CD4-positive, alpha-beta memory T cell (primary cell): ENCODE data around the gene ATP2C2. TPM values are rescaled to one million over a fixed set of nuclear protein-coding genes. Genes with fewer than 3 reads are reported as not detected.

ENCODE experiments used
- CTCF ChIA-PET: fragments of 350-600 bp; sonication (Branson Sonifier 250); formaldehyde crosslinking; loops from one replicate; lab custom pipeline; 2021; ENCODE audit warnings: inconsistent platforms; ENCODE audit not compliant: partially characterized antibody; lab: Charles Lee
- POLR2A ChIA-PET: fragments of 350-600 bp; sonication (Branson Sonifier 250); formaldehyde crosslinking; loops from one replicate; lab custom pipeline; 2021; ENCODE audit not compliant: partially characterized antibody; lab: Charles Lee
- DNase-seq, 5 donors: peaks; one replicate each; pipeline versions ENCODE4 v3.0.0 to v3.0.0-alpha.2; 2020 to 2022; ENCODE audit warnings: mixed read lengths in 1 of 5
- H3K27ac ChIP-seq: one replicate; pipeline ENCODE4 v1.7.0; 2013; ENCODE audit warnings: low read depth, low read length
- H3K27me3 ChIP-seq: 2 replicates; pipeline ENCODE4 v1.7.0; 2013; ENCODE audit warnings: mild to moderate bottlenecking, low read length, moderate library complexity; ENCODE audit not compliant: insufficient read depth
- H3K36me3 ChIP-seq: 2 replicates; pipeline ENCODE4 v1.7.0; 2013; ENCODE audit warnings: mild to moderate bottlenecking, low read length, moderate library complexity; ENCODE audit not compliant: insufficient read depth
- H3K4me1 ChIP-seq: 2 replicates; pipeline ENCODE4 v1.7.0; 2013; ENCODE audit warnings: mild to moderate bottlenecking, low read length, moderate library complexity; ENCODE audit not compliant: insufficient read depth
- H3K4me3 ChIP-seq, 2 donors: one replicate each; pipeline ENCODE4 v1.7.0; 2013; ENCODE audit warnings: low read length in 2 of 2, mild to moderate bottlenecking in 1 of 2
- H3K9me3 ChIP-seq, 2 donors: one replicate each; pipeline ENCODE4 v1.7.0; 2013; ENCODE audit warnings: low read length in 2 of 2, control low read depth in 1 of 2; ENCODE audit not compliant: control insufficient read depth in 1 of 2
- H3K27ac Mint-ChIP-seq, 7 donors: one replicate each; pipeline ENCODE4 v1.8.0; 2020 to 2021; ENCODE audit warnings: mixed read lengths in 7 of 7, mild to moderate bottlenecking in 6 of 7, inconsistent platforms in 3 of 7, moderate library complexity in 3 of 7
- H3K27me3 Mint-ChIP-seq, 2 donors: one replicate each; pipeline ENCODE4 v1.8.0; 2020 to 2021; ENCODE audit warnings: mixed read lengths in 2 of 2
- H3K36me3 Mint-ChIP-seq, 2 donors: one replicate each; pipeline ENCODE4 v1.8.0; 2020 to 2021; ENCODE audit warnings: mixed read lengths in 2 of 2, inconsistent platforms in 1 of 2, mild to moderate bottlenecking in 1 of 2
- H3K4me1 Mint-ChIP-seq, 4 donors: one replicate each; pipeline ENCODE4 v1.8.0; 2020 to 2021; ENCODE audit warnings: mixed read lengths in 4 of 4, mild to moderate bottlenecking in 1 of 4
- H3K4me3 Mint-ChIP-seq, 8 donors: one replicate each; pipeline ENCODE4 v1.8.0; 2020 to 2021; ENCODE audit warnings: mixed read lengths in 8 of 8, mild to moderate bottlenecking in 7 of 8, moderate library complexity in 6 of 8, inconsistent platforms in 3 of 8
- H3K9me3 Mint-ChIP-seq, 8 donors: one replicate each; pipeline ENCODE4 v1.8.0; 2020 to 2021; ENCODE audit warnings: mixed read lengths in 8 of 8, mild to moderate bottlenecking in 5 of 8, inconsistent platforms in 3 of 8, moderate library complexity in 1 of 8
- intact Hi-C: fragments of 100-400 bp; cut with micrococcal nuclease; formaldehyde crosslinking; loops from one replicate; pipeline ENCODE4 v1.15.1; 2023
- polyA plus RNA-seq, 2 donors: library from polyadenylated mRNA; unstranded; fragments of 300-500 nt; fragmentation: Illumina TruSeq; gene quantifications; one replicate each; pipeline ENCODE4 v1.2.3, GENCODE V29; 2021
- total RNA-seq, 2 experiments: library from RNA; stranded (reverse); gene quantifications; one replicate each; pipeline ENCODE4 v1.2.3, GENCODE V29; 2021

Gene ATP2C2
- total and polyA plus RNA-seq, 4 experiments from 2014 or later = not detected

- ChIA-PET POLR2A (no interaction called here), CTCF (no interaction called here)
- no peaks in the 10 kb centered on the region for H3K4me1 ChIP-seq
- Mint-ChIP-seq H3K27me3 (peaks cover 32 to 38% of the 10 kb centered on the region in 2 donors), H3K4me1 (peaks cover 6 to 24% (median 11%) of the 10 kb centered on the region in 4 donors), H3K27ac (no peak overlapping the region), H3K36me3 (no peaks in the 10 kb centered on the region), H3K9me3 (no peaks in the 10 kb centered on the region), H3K4me3 (peak overlapping the region in 2 of 8 donors; percentile 26 to 53)
- H3K27me3 ChIP-seq = peaks cover 4% of the 10 kb centered on the region
- H3K9me3 ChIP-seq = no peaks in the 10 kb centered on the region
- DNase-seq = no peak
- no peaks in the 10 kb centered on the region for H3K36me3 ChIP-seq
- H3K27ac ChIP-seq = no peak overlapping the region
- no peak overlapping the region for H3K4me3 ChIP-seq
- intact Hi-C loops = no loop called here
Measured at GRCh38 chr16:84367297-84367680, 1.0 kb upstream of the ATP2C2 start.

- H3K27me3 ChIP-seq = peaks cover 4% of the 10 kb centered on the region
- no peak overlapping the region for H3K4me3 ChIP-seq
- Mint-ChIP-seq H3K9me3 (no peaks in the 10 kb centered on the region), H3K4me3 (peak overlapping the region in 1 of 8 donors; percentile 53), H3K27me3 (peaks cover 32 to 38% of the 10 kb centered on the region in 2 donors), H3K27ac (no peak overlapping the region), H3K4me1 (peaks cover 6 to 24% (median 11%) of the 10 kb centered on the region in 4 donors), H3K36me3 (no peaks in the 10 kb centered on the region)
- no peaks in the 10 kb centered on the region for H3K36me3 ChIP-seq
- H3K4me1 ChIP-seq = no peaks in the 10 kb centered on the region
- H3K27ac ChIP-seq = no peak overlapping the region
- CTCF ChIA-PET = no interaction called here
- POLR2A ChIA-PET = no interaction called here
- no peaks in the 10 kb centered on the region for H3K9me3 ChIP-seq
- no peak for DNase-seq
- intact Hi-C loops = no loop called here
Measured at GRCh38 chr16:84367750-84368307, 509 bp upstream of the ATP2C2 start.

GRCh38 chr16:84369105-84369504 lies 767 bp downstream of the ATP2C2 start:
- Mint-ChIP-seq H3K27ac (no peak overlapping the region), H3K4me3 (peak overlapping the region in 1 of 8 donors; percentile 43), H3K4me1 (peaks cover 6 to 24% (median 11%) of the 10 kb centered on the region in 4 donors), H3K9me3 (no peaks in the 10 kb centered on the region), H3K36me3 (no peaks in the 10 kb centered on the region), H3K27me3 (peaks cover 32 to 45% of the 10 kb centered on the region in 2 donors)
- CTCF ChIA-PET = interaction anchor here (0.8 kb wide), 1 partner anchor 10 kb away, joined by 3 read pairs; no protein-coding TSS in a partner anchor
- DNase-seq = no peak
- intact Hi-C loops = no loop called here
- Histone ChIP-seq H3K27me3 (peaks cover 4% of the 10 kb centered on the region), H3K36me3 (no peaks in the 10 kb centered on the region), H3K4me1 (no peaks in the 10 kb centered on the region), H3K27ac (no peak overlapping the region), H3K9me3 (no peaks in the 10 kb centered on the region), H3K4me3 (no peak overlapping the region)
- POLR2A ChIA-PET = no interaction called here

- ChIA-PET POLR2A (no interaction called here), CTCF (interaction anchor here (0.8 kb wide), 1 partner anchor 11 kb away, joined by 3 read pairs; no protein-coding TSS in a partner anchor)
- no peaks in the 10 kb centered on the region for H3K36me3 ChIP-seq
- H3K27me3 ChIP-seq = peaks cover 4% of the 10 kb centered on the region
- DNase-seq = no peak
- H3K9me3 ChIP-seq = no peaks in the 10 kb centered on the region
- Mint-ChIP-seq H3K9me3 (no peaks in the 10 kb centered on the region), H3K4me1 (peaks cover 6 to 24% (median 11%) of the 10 kb centered on the region in 4 donors), H3K27me3 (peaks cover 30 to 46% of the 10 kb centered on the region in 2 donors), H3K27ac (no peak overlapping the region), H3K4me3 (no peak overlapping the region), H3K36me3 (no peaks in the 10 kb centered on the region)
- no peak overlapping the region for H3K4me3 ChIP-seq
- no peak overlapping the region for H3K27ac ChIP-seq
- no peaks in the 10 kb centered on the region for H3K4me1 ChIP-seq
- intact Hi-C loops = no loop called here
Measured at GRCh38 chr16:84369938-84370627, 1.7 kb downstream of the ATP2C2 start.

- DNase-seq = no peak
- Mint-ChIP-seq H3K4me1 (peaks cover 6 to 24% (median 11%) of the 10 kb centered on the region in 4 donors), H3K36me3 (no peaks in the 10 kb centered on the region), H3K27ac (no peak overlapping the region), H3K9me3 (no peaks in the 10 kb centered on the region), H3K27me3 (peaks cover 36 to 44% of the 10 kb centered on the region in 2 donors), H3K4me3 (no peak overlapping the region)
- ChIA-PET POLR2A (no interaction called here), CTCF (no interaction called here)
- Histone ChIP-seq H3K36me3 (no peaks in the 10 kb centered on the region), H3K4me1 (no peaks in the 10 kb centered on the region), H3K27ac (no peak overlapping the region), H3K9me3 (no peaks in the 10 kb centered on the region), H3K27me3 (peaks cover 4% of the 10 kb centered on the region), H3K4me3 (no peak overlapping the region)
- intact Hi-C loops = no loop called here
Measured at GRCh38 chr16:84370723-84371552, 2.6 kb downstream of the ATP2C2 start.

GRCh38 chr16:84371553-84371865 lies 3.2 kb downstream of the ATP2C2 start:
- CTCF ChIA-PET = no interaction called here
- Histone ChIP-seq H3K27me3 (peaks cover 4% of the 10 kb centered on the region), H3K4me1 (no peaks in the 10 kb centered on the region), H3K27ac (no peak overlapping the region), H3K4me3 (no peak overlapping the region), H3K9me3 (no peaks in the 10 kb centered on the region), H3K36me3 (no peaks in the 10 kb centered on the region)
- H3K4me1 Mint-ChIP-seq = peaks cover 6 to 24% (median 11%) of the 10 kb centered on the region in 4 donors
- intact Hi-C loops = no loop called here
- no peak overlapping the region for H3K27ac Mint-ChIP-seq
- H3K9me3 Mint-ChIP-seq = no peaks in the 10 kb centered on the region
- POLR2A ChIA-PET = no interaction called here
- peaks cover 37 to 42% of the 10 kb centered on the region in 2 donors for H3K27me3 Mint-ChIP-seq
- no peaks in the 10 kb centered on the region for H3K36me3 Mint-ChIP-seq
- no peak for DNase-seq
- H3K4me3 Mint-ChIP-seq = no peak overlapping the region

- Histone ChIP-seq H3K36me3 (no peaks in the 10 kb centered on the region), H3K27ac (no peak overlapping the region), H3K27me3 (peaks cover 3% of the 10 kb centered on the region), H3K4me3 (no peak overlapping the region), H3K9me3 (no peaks in the 10 kb centered on the region), H3K4me1 (no peaks in the 10 kb centered on the region)
- ChIA-PET CTCF (no interaction called here), POLR2A (no interaction called here)
- H3K9me3 Mint-ChIP-seq = no peaks in the 10 kb centered on the region
- no peaks in the 10 kb centered on the region for H3K36me3 Mint-ChIP-seq
- no peak overlapping the region for H3K4me3 Mint-ChIP-seq
- peaks cover 0 to 11% (median 5%) of the 10 kb centered on the region in 4 donors for H3K4me1 Mint-ChIP-seq
- peaks cover 31 to 33% of the 10 kb centered on the region in 2 donors for H3K27me3 Mint-ChIP-seq
- no peak for DNase-seq
- H3K27ac Mint-ChIP-seq = no peak overlapping the region
- intact Hi-C loops = no loop called here
Measured at GRCh38 chr16:84373907-84374489, 5.7 kb downstream of the ATP2C2 start.
